ENCODE measurements around the gene NGEF. TPM values are rescaled to one million over a fixed set of nuclear protein-coding genes. Genes with fewer than 3 reads are reported as not detected.

The NGEF gene
- total RNA-seq, 2 donors from 2014 or later, result not detected

DNA sequence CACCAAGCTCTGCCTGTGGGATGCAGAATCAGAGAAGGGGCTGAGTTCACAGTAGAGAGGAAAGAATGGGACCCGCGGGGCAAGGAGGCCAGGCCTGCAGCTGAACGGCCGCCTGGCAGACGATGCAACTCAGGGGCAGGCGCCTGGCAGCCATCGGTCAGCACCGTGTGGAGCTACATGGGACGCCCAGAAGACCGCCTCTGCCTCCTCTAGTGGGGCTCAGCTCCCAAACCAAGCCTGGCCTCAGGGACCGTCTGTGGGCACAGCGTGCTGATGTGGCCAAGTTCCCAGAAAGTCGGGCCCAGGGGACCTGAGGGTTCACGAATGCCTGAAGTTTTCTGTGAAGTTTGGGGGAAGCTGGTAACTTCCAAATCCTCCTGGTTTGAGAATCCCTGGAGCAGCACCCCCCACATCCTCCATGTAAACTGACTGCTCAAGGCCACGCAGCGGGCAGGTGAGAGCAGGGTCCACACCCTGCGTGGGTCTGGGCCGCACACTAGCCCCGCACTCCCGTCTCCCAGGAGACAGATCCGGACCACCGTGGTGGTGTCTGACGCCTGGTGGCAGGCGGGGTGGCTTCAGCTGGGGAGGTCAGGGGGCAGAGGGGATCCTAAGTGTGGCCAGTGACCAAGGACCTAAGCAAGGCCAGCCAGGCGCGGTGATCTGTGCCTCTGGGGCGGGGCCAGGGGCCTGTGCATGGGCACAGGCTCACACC lies 128.3 kb downstream of the NGEF start:
- H3K9me3 ChIP-seq (ENCODE audit: control insufficient read depth, low read length, poor library complexity, severe bottlenecking), result no peaks in the 10 kb centered on the region
- peak overlapping the region; percentile 31 for H3K4me3 Mint-ChIP-seq
- peaks cover 11% of the 10 kb centered on the region for H3K27me3 Mint-ChIP-seq
- H3K27ac Mint-ChIP-seq, result no peak overlapping the region
- H3K36me3 Mint-ChIP-seq (ENCODE audit: low read depth), result no peaks in the 10 kb centered on the region
- peaks cover 9% of the 10 kb centered on the region for H3K4me1 Mint-ChIP-seq
- DNase-seq, result no peak
- no peak for ATAC-seq

DNA sequence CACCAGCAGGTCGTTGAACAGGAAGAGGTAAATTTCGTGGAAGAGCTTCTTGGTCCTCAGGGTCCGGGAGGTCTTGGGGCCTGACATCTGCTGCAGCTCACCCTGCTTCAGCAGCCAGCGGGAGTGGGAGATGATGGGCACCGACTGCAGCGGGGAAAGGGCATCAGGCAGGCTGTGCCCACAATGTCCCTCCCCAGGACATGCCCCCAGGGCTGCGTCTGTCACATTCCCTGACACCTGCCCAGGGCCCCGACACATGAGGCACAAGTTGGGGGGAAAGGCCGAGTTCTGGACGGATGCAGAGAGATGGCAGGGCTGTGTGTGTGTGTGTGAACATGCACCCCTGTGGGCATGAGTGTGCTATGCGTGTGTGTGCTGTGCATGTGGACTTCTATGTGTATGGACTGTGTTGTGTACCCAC lies 129.0 kb downstream of the NGEF start:
- Mint-ChIP-seq H3K4me1 (peaks cover 4% of the 10 kb centered on the region), H3K4me3 (no peak overlapping the region), H3K27ac (no peak overlapping the region), H3K27me3 (peaks cover 9% of the 10 kb centered on the region), H3K36me3 (ENCODE audit: low read depth) (no peaks in the 10 kb centered on the region)
- ATAC-seq, result no peak
- DNase-seq, result no peak
- H3K9me3 ChIP-seq (ENCODE audit: control insufficient read depth, low read length, poor library complexity, severe bottlenecking), result no peaks in the 10 kb centered on the region

GRCh38 chr2:232883116-232883721 lies 129.8 kb downstream of the NGEF start:
- no peak for ATAC-seq
- Mint-ChIP-seq H3K36me3 (ENCODE audit: low read depth) (no peaks in the 10 kb centered on the region), H3K4me3 (no peak overlapping the region), H3K27ac (no peak overlapping the region), H3K4me1 (peaks cover 4% of the 10 kb centered on the region), H3K27me3 (peaks cover 5% of the 10 kb centered on the region)
- DNase-seq, result no peak
- H3K9me3 ChIP-seq (ENCODE audit: control insufficient read depth, low read length, poor library complexity, severe bottlenecking), result no peaks in the 10 kb centered on the region

DNA sequence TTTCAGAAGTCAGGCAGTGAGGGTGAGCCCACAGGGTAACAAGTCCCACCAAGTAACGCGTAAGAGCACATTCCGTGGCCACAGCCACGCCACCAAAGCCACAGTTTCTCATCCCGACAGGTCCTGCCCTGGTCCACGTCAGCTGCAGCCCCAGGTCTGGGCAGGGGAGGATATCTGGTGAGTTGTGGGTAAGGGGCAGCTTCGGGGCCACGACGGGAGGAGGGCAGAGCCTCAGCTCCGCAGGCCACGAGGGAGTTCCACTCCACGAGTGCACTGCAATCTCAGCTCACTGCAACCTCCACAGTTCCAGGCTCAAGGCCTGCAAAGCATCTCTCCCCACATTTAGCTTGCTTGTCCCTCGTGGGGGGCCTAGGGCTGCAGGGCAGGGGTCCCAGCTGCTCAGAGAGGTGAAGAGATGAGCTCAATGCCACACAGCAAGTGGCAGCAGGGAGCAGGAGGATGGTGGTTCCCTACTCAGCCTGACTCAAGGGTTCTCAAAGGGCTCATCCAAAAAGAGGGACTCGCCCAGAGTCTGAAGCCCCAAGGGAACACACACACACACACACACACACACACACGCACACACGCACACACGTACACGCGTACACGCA lies 130.4 kb downstream of the NGEF start:
- Mint-ChIP-seq H3K4me1 (peaks cover 4% of the 10 kb centered on the region), H3K4me3 (no peak overlapping the region), H3K36me3 (ENCODE audit: low read depth) (no peaks in the 10 kb centered on the region), H3K27ac (no peak overlapping the region), H3K27me3 (peaks cover 5% of the 10 kb centered on the region)
- ATAC-seq (no peak), DNase-seq (no peak)
- no peaks in the 10 kb centered on the region for H3K9me3 ChIP-seq (ENCODE audit: control insufficient read depth, low read length, poor library complexity, severe bottlenecking)

GRCh38 chr2:232882085-232882484 lies 131.0 kb downstream of the NGEF start:
- H3K4me1 Mint-ChIP-seq, result peaks cover 6% of the 10 kb centered on the region
- DNase-seq (no peak), ATAC-seq (no peak)
- peaks cover 5% of the 10 kb centered on the region for H3K27me3 Mint-ChIP-seq
- H3K36me3 Mint-ChIP-seq (ENCODE audit: low read depth), result no peaks in the 10 kb centered on the region
- no peak overlapping the region for H3K27ac Mint-ChIP-seq
- no peaks in the 10 kb centered on the region for H3K9me3 ChIP-seq (ENCODE audit: control insufficient read depth, low read length, poor library complexity, severe bottlenecking)
- no peak overlapping the region for H3K4me3 Mint-ChIP-seq

DNA sequence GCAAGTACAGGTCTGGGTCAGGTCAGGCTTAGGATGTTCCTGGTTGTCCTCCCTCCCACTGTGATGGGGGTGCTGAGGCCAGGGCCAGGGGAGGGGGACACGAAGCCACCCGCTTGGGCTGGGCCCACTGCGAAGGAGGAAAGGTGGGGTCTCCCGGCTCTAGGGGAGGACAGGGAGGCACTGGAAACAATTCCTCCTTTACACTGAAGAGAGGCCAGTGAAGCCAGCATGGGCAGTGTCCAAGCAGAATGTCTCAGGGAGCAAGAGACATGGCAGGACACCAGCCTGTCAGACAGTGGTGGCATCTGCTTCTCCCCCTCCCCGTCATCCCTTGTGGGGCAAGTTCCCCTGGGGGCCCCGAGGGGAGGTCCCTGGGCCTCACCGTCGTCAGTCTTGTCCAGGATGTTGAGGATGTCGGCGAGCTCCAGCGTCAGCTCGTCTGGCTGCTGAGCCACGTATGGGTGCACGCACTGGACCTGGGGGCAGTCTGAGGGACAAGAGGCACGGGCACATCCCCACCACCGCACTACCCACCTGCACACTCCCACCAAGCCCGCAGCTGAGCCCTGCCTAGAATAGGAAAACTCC lies 132.2 kb downstream of the NGEF start:
- H3K9me3 ChIP-seq (ENCODE audit: control insufficient read depth, low read length, poor library complexity, severe bottlenecking), result no peaks in the 10 kb centered on the region
- ATAC-seq (no peak), DNase-seq (no peak)
- H3K4me3 Mint-ChIP-seq, result no peak overlapping the region
- peaks cover 2% of the 10 kb centered on the region for H3K4me1 Mint-ChIP-seq
- peaks cover under 1% of the 10 kb centered on the region for H3K27me3 Mint-ChIP-seq
- no peaks in the 10 kb centered on the region for H3K36me3 Mint-ChIP-seq (ENCODE audit: low read depth)
- peak overlapping the region; percentile 29 for H3K27ac Mint-ChIP-seq

DNA sequence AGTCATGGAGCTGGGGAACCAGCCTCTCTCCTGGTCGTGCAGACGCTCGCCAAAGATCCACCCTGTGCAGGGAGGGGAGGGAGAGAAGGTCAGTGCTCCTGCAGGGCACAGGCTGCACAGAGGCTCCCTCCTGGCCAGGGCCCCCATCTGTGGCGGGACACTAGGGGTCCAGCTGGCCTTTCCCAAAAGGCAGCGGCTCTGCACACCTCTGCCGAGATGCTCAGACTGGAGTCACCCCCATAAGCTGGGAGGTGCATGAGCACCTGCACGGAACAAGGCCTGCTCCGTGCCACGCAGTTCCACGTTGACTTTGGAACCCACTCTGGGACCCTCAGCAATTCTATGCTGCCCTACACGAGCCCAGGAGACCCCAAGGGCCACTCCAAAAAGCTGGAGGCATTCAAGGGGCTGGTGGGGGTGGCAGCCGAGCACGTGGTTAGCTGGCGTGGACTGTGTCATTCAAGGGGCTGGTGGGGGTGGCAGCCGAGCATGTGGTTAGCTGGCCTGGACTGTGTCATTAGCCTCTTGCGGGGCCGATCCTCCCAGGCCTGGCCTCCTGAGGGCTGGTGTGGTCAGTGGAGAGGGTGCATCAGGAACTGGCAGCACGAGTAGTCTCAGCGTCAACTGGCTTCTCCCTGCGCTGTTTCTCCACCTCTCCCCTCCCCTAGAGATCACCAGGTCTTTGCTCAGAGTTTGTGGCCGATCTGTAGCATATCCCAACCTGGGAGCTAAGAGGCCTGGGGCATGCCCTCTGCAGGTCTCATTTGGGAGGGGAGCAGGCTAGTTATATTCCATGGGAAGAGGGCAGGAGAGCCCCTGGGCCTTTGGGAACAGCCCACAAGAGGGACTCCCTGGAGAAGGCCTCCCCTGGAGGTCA lies 133.2 kb downstream of the NGEF start:
- no peak for DNase-seq
- H3K9me3 ChIP-seq (ENCODE audit: control insufficient read depth, low read length, poor library complexity, severe bottlenecking), result no peaks in the 10 kb centered on the region
- H3K27ac Mint-ChIP-seq, result peak overlapping the region; percentile 29
- no peak overlapping the region for H3K4me3 Mint-ChIP-seq
- H3K27me3 Mint-ChIP-seq, result peaks cover 8% of the 10 kb centered on the region
- ATAC-seq, result no peak
- peaks cover 10% of the 10 kb centered on the region for H3K4me1 Mint-ChIP-seq
- no peaks in the 10 kb centered on the region for H3K36me3 Mint-ChIP-seq (ENCODE audit: low read depth)

GRCh38 chr2:232878855-232879617 lies 134.0 kb downstream of the NGEF start:
- Mint-ChIP-seq H3K4me3 (no peak overlapping the region), H3K36me3 (ENCODE audit: low read depth) (no peaks in the 10 kb centered on the region), H3K27me3 (peaks cover 15% of the 10 kb centered on the region), H3K4me1 (peaks cover 10% of the 10 kb centered on the region), H3K27ac (no peak overlapping the region)
- H3K9me3 ChIP-seq (ENCODE audit: control insufficient read depth, low read length, poor library complexity, severe bottlenecking), result no peaks in the 10 kb centered on the region
- DNase-seq (no peak), ATAC-seq (no peak)

GRCh38 chr2:232877940-232878511 lies 135.0 kb downstream of the NGEF start:
- peaks cover 15% of the 10 kb centered on the region for H3K27me3 Mint-ChIP-seq
- peak overlapping the region; percentile 74 for H3K4me3 Mint-ChIP-seq
- ATAC-seq (no peak), DNase-seq (no peak)
- peaks cover 10% of the 10 kb centered on the region for H3K4me1 Mint-ChIP-seq
- H3K36me3 Mint-ChIP-seq (ENCODE audit: low read depth), result no peaks in the 10 kb centered on the region
- no peak overlapping the region for H3K27ac Mint-ChIP-seq
- H3K9me3 ChIP-seq (ENCODE audit: control insufficient read depth, low read length, poor library complexity, severe bottlenecking), result no peaks in the 10 kb centered on the region

DNA sequence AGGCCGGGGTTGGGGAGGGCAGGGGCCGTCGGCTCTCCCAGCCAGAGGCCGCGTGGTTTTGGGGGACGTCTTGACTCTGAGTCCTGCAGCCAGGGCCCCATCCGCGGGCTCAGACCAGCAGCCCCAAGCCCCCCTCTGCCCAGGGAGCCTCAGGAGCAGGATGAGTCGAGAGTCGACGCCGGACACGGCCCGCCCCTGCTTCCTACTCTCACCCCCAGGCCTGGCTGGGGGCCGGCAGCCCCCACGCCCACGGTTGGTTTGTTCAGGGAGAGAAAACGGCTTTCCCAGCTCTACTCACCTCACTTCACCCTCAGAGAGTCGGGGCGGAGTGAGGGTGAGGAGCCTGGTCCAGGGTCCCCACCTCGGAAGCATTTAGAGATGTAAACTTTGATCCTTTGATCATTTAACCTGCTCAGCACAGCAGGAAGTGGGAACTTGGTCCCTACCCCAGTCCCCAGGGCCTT lies 136.0 kb downstream of the NGEF start:
- H3K4me3 Mint-ChIP-seq, result peak overlapping the region; percentile 74

GRCh38 chr2:232876161-232876977 lies 136.7 kb downstream of the NGEF start:
- ATAC-seq (peak; percentile 77), DNase-seq (no peak)
- peaks cover 20% of the 10 kb centered on the region for H3K27me3 Mint-ChIP-seq
- no peaks in the 10 kb centered on the region for H3K9me3 ChIP-seq (ENCODE audit: control insufficient read depth, low read length, poor library complexity, severe bottlenecking)
- no peaks in the 10 kb centered on the region for H3K36me3 Mint-ChIP-seq (ENCODE audit: low read depth)
- peak overlapping the region; percentile 87 for H3K4me3 Mint-ChIP-seq
- no peak overlapping the region for H3K27ac Mint-ChIP-seq
- H3K4me1 Mint-ChIP-seq, result peaks cover 10% of the 10 kb centered on the region

More for the DNA sequence above, 136.0 kb downstream of the NGEF start:
- H3K9me3 ChIP-seq (ENCODE audit: control insufficient read depth, low read length, poor library complexity, severe bottlenecking), result no peaks in the 10 kb centered on the region
- no peak for ATAC-seq
- DNase-seq, result no peak
- Mint-ChIP-seq H3K4me1 (peaks cover 10% of the 10 kb centered on the region), H3K36me3 (ENCODE audit: low read depth) (no peaks in the 10 kb centered on the region), H3K27ac (no peak overlapping the region), H3K27me3 (peaks cover 20% of the 10 kb centered on the region)

All from T-helper 17 cell (primary cell).